H9 (cell line): ENCODE results near the gene FAM124A. TPM values are rescaled to one million over a fixed set of nuclear protein-coding genes. Genes with fewer than 3 reads are reported as not detected.
A peak's percentile ranks its signal among the peaks of the same experiment; 100 is the strongest.

Experiments used
- DNase-seq: peaks from one replicate; pipeline ENCODE4 v3.0.0-alpha.2; 2017
- H2AFZ ChIP-seq: one replicate; pipeline ENCODE4 v1.6.1; 2013; ENCODE audit warnings: mild to moderate bottlenecking, low read length, control low read depth, moderate library complexity
- H2AK5ac ChIP-seq: 2 replicates; pipeline ENCODE4 v1.6.1; 2013; ENCODE audit warnings: low read length, control low read depth, mixed read lengths; ENCODE audit not compliant: insufficient read length
- H2BK120ac ChIP-seq: one replicate; pipeline ENCODE4 v1.6.1; 2013; ENCODE audit warnings: low read depth, mild to moderate bottlenecking, low read length, control low read depth, inconsistent platforms; ENCODE audit not compliant: poor library complexity, severe bottlenecking
- H2BK12ac ChIP-seq: 2 replicates; pipeline ENCODE4 v1.6.1; 2013; ENCODE audit warnings: low read length, control low read depth, mixed read lengths, low read depth; ENCODE audit not compliant: insufficient read length
- H2BK15ac ChIP-seq: 2 replicates; pipeline ENCODE4 v1.6.1; 2013; ENCODE audit warnings: low read depth, low read length, control low read depth
- H2BK20ac ChIP-seq: one replicate; pipeline ENCODE4 v1.6.1; 2013; ENCODE audit warnings: low read depth, mild to moderate bottlenecking, low read length, control low read depth, inconsistent platforms; ENCODE audit not compliant: poor library complexity, severe bottlenecking
- H2BK5ac ChIP-seq: 2 replicates; pipeline ENCODE4 v1.6.1; 2013; ENCODE audit warnings: low read length, control low read depth, mixed read lengths; ENCODE audit not compliant: insufficient read length
- H3K14ac ChIP-seq: 2 replicates; pipeline ENCODE4 v1.6.1; 2013; ENCODE audit warnings: low read length, control low read depth; ENCODE audit not compliant: insufficient read depth
- H3K18ac ChIP-seq: 2 replicates; pipeline ENCODE4 v1.6.1; 2013; ENCODE audit warnings: low read depth, mild to moderate bottlenecking, mixed read lengths, low read length, control low read depth; ENCODE audit not compliant: insufficient read length
- H3K23ac ChIP-seq: 2 replicates; pipeline ENCODE4 v1.6.1; 2013; ENCODE audit warnings: low read length, control low read depth, mixed read lengths, low read depth; ENCODE audit not compliant: insufficient read length
- H3K23me2 ChIP-seq: 2 replicates; pipeline ENCODE4 v1.6.1; 2013; ENCODE audit warnings: low read depth, mild to moderate bottlenecking, mixed read lengths, low read length, control low read depth; ENCODE audit not compliant: insufficient read length, poor library complexity, severe bottlenecking
- H3K27ac ChIP-seq: 2 replicates; pipeline ENCODE4 v1.5.1; 2013; ENCODE audit warnings: low read length, control low read depth, mixed read lengths, low read depth; ENCODE audit not compliant: insufficient read length
- H3K27me3 ChIP-seq: 2 replicates; pipeline ENCODE4 v1.6.1; 2013; ENCODE audit warnings: low read length, control low read depth, inconsistent platforms; ENCODE audit not compliant: insufficient read depth
- H3K4ac ChIP-seq: 2 replicates; pipeline ENCODE4 v1.6.1; 2013; ENCODE audit warnings: low read depth, mild to moderate bottlenecking, control low read depth, inconsistent platforms, low read length, moderate library complexity
- H3K4me1 ChIP-seq: 2 replicates; pipeline ENCODE4 v1.6.1; 2013; ENCODE audit warnings: low read length, control low read depth, inconsistent platforms; ENCODE audit not compliant: insufficient read depth
- H3K4me2 ChIP-seq: 2 replicates; pipeline ENCODE4 v1.6.1; 2013; ENCODE audit warnings: low read length, control low read depth, mixed read lengths; ENCODE audit not compliant: insufficient read length, insufficient read depth
- H3K56ac ChIP-seq: 2 replicates; pipeline ENCODE4 v1.6.1; 2013; ENCODE audit warnings: low read depth, mild to moderate bottlenecking, mixed read lengths, low read length, control low read depth; ENCODE audit not compliant: insufficient read length
- H3K79me1 ChIP-seq: 2 replicates; pipeline ENCODE4 v1.6.1; 2013; ENCODE audit warnings: low read depth, mild to moderate bottlenecking, moderate library complexity, low read length, control low read depth, inconsistent platforms; ENCODE audit not compliant: insufficient read depth, poor library complexity, severe bottlenecking
- H3K79me2 ChIP-seq: 2 replicates; pipeline ENCODE4 v1.6.1; 2013; ENCODE audit warnings: low read length, control low read depth, inconsistent platforms; ENCODE audit not compliant: insufficient read depth
- H3K9ac ChIP-seq: 2 replicates; pipeline ENCODE4 v1.6.1; 2013; ENCODE audit warnings: low read length, control low read depth, mixed read lengths; ENCODE audit not compliant: insufficient read length; ENCODE audit errors: extremely low read depth
- H3K9me3 ChIP-seq: one replicate; pipeline ENCODE4 v1.6.1; 2013; ENCODE audit warnings: low read depth, low read length, inconsistent platforms; ENCODE audit not compliant: control insufficient read depth
- H3T11ph ChIP-seq: one replicate; pipeline ENCODE4 v1.6.1; 2013; ENCODE audit warnings: mild to moderate bottlenecking, low read length, control low read depth, inconsistent platforms
- H4K20me1 ChIP-seq: one replicate; pipeline ENCODE4 v1.6.1; 2013; ENCODE audit not compliant: control insufficient read depth, insufficient read length, insufficient read depth
- H4K5ac ChIP-seq: 2 replicates; pipeline ENCODE4 v1.6.1; 2013; ENCODE audit warnings: low read depth, mild to moderate bottlenecking, mixed read lengths, low read length, control low read depth; ENCODE audit not compliant: insufficient read length
- H4K8ac ChIP-seq: replicated peaks from 2 replicates; pipeline ENCODE4 v1.6.1; 2013; ENCODE audit warnings: low read length, control low read depth, mixed read lengths, low read depth; ENCODE audit not compliant: insufficient read length
- H4K91ac ChIP-seq: 2 replicates; pipeline ENCODE4 v1.6.1; 2013; ENCODE audit warnings: low read depth, mild to moderate bottlenecking, moderate library complexity, mixed read lengths, low read length, control low read depth; ENCODE audit not compliant: insufficient read length
- H3K27ac Mint-ChIP-seq, 3 experiments: 2 replicates in 2 of 3; 3 replicates in 1 of 3; pipeline ENCODE4 v1.8.0; 2020 to 2021; ENCODE audit warnings: mixed read lengths in 3 of 3, mild to moderate bottlenecking in 1 of 3, moderate library complexity in 1 of 3
- H3K27me3 Mint-ChIP-seq: 2 replicates; pipeline ENCODE4 v1.8.0; 2021; ENCODE audit warnings: low read depth, mild to moderate bottlenecking, moderate library complexity, mixed read lengths
- H3K36me3 Mint-ChIP-seq, 3 experiments: 2 replicates in 2 of 3; 3 replicates in 1 of 3; pipeline ENCODE4 v1.8.0; 2020 to 2021; ENCODE audit warnings: low read depth in 3 of 3, mixed read lengths in 3 of 3; ENCODE audit not compliant: insufficient read depth in 1 of 3
- H3K4me1 Mint-ChIP-seq, 2 experiments: 2 replicates each; pipeline ENCODE4 v1.8.0; 2020; ENCODE audit warnings: mixed read lengths in 2 of 2
- H3K4me3 Mint-ChIP-seq, 2 experiments: 2 replicates in 1 of 2; 3 replicates in 1 of 2; pipeline ENCODE4 v1.8.0; 2020 to 2021; ENCODE audit warnings: mild to moderate bottlenecking in 2 of 2, mixed read lengths in 2 of 2, moderate library complexity in 1 of 2
- H3K9me3 Mint-ChIP-seq, 2 experiments: 2 replicates in 1 of 2; 3 replicates in 1 of 2; pipeline ENCODE4 v1.8.0; 2020; ENCODE audit warnings: mild to moderate bottlenecking in 2 of 2, mixed read lengths in 2 of 2, moderate library complexity in 1 of 2
- WGBS: extraction: QIAGEN DNeasy Blood & Tissue Kit; methylation state at CpG from one replicate; pipeline ENCODE4 v1.1.7; 2013; ENCODE audit warnings: missing lambda C conversion rate, low lambda C conversion rate, mixed read lengths; ENCODE audit not compliant: insufficient read length; ENCODE audit errors: extremely low coverage; 5-methylcytosine and 5-hydroxymethylcytosine counted together
- total RNA-seq: library from RNA; stranded (reverse); gene quantifications from 2 replicates; pipeline ENCODE4 v1.2.1, GENCODE V29; 2021
- TF ChIP-seq, protein P1 (sequence below): fragments of 200-600 bp; sonication (generic); conservative IDR thresholded peaks from 3 replicates; pipeline ENCODE4 v1.8.0; 2021; ENCODE audit warnings: antibody characterized with exemption, mild to moderate bottlenecking

The FAM124A gene
- total RNA-seq, 1 experiment from 2014 or later: 41.9 TPM

- Histone ChIP-seq H4K91ac (no peak overlapping the region), H4K5ac (no peak overlapping the region), H3K27ac (no peak overlapping the region), H3K14ac (no peak overlapping the region), H3K79me1 (no peaks in the 10 kb centered on the region), H2BK15ac (no peak overlapping the region), H2AFZ (no peak overlapping the region), H3K23ac (no peak overlapping the region), H3K4me2 (no peak overlapping the region), H2BK20ac (no peak overlapping the region), H3K27me3 (no peaks in the 10 kb centered on the region), H3K4me1 (no peaks in the 10 kb centered on the region; the same call in 1 of the 2 replicates), H3K79me2 (no peaks in the 10 kb centered on the region), H2AK5ac (no peak overlapping the region), H3K56ac (no peak overlapping the region), H2BK5ac (no peak overlapping the region), H3K18ac (no peak overlapping the region), H2BK12ac (no peak overlapping the region), H3K9ac (no peak overlapping the region), H3K4ac (no peak overlapping the region), H4K20me1 (no peaks in the 10 kb centered on the region), H4K8ac (no peak overlapping the region), H3T11ph (no peak overlapping the region), H2BK120ac (no peak overlapping the region), H3K9me3 (no peaks in the 10 kb centered on the region), H3K23me2 (no peaks in the 10 kb centered on the region)
- no CpG with 5 or more reads among the region's 4 CpGs for WGBS
- DNase-seq: no peak
- TF ChIP-seq, protein P1, sequence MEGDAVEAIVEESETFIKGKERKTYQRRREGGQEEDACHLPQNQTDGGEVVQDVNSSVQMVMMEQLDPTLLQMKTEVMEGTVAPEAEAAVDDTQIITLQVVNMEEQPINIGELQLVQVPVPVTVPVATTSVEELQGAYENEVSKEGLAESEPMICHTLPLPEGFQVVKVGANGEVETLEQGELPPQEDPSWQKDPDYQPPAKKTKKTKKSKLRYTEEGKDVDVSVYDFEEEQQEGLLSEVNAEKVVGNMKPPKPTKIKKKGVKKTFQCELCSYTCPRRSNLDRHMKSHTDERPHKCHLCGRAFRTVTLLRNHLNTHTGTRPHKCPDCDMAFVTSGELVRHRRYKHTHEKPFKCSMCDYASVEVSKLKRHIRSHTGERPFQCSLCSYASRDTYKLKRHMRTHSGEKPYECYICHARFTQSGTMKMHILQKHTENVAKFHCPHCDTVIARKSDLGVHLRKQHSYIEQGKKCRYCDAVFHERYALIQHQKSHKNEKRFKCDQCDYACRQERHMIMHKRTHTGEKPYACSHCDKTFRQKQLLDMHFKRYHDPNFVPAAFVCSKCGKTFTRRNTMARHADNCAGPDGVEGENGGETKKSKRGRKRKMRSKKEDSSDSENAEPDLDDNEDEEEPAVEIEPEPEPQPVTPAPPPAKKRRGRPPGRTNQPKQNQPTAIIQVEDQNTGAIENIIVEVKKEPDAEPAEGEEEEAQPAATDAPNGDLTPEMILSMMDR: no peak
- Mint-ChIP-seq H3K27me3 (no peaks in the 10 kb centered on the region), H3K4me1 (peaks cover 35 to 42% of the 10 kb centered on the region in 2 experiments), H3K27ac (peak overlapping the region in 2 of 3 experiments; percentile 39 to 80; a peak in 3 of 7 replicates), H3K4me3 (no peak overlapping the region), H3K36me3 (peaks cover 37 to 71% (median 52%) of the 10 kb centered on the region in 3 experiments), H3K9me3 (no peaks in the 10 kb centered on the region)
These were observed 40.3 kb upstream of the FAM124A start for GRCh38 chr13:51181786-51182383.
